GM13977 (cell line): ENCODE data around the gene MPPED1.

Experiments used
- DNase-seq: peaks from one replicate; pipeline ENCODE4 v3.0.0; 2012; ENCODE audit warnings: low spot score
- in situ Hi-C: fragments of 300-500 bp; cut with MboI; formaldehyde crosslinking; loops from one replicate; pipeline ENCODE4 v1.12.0; 2022; ENCODE audit warnings: low sequenced_read_pairs, low pct_unique_long_range_greater_than_20kb, mixed read lengths, inconsistent platforms; ENCODE audit not compliant: unreplicated experiment
- TF ChIP-seq, protein P1 (sequence below): IDR thresholded peaks from 2 replicates; pipeline ENCODE4 v1.5.1; 2012; ENCODE audit warnings: mild to moderate bottlenecking, control low read depth; ENCODE audit not compliant: insufficient read depth; ENCODE audit errors: extremely low read depth, missing control alignments

Gene MPPED1

DNA sequence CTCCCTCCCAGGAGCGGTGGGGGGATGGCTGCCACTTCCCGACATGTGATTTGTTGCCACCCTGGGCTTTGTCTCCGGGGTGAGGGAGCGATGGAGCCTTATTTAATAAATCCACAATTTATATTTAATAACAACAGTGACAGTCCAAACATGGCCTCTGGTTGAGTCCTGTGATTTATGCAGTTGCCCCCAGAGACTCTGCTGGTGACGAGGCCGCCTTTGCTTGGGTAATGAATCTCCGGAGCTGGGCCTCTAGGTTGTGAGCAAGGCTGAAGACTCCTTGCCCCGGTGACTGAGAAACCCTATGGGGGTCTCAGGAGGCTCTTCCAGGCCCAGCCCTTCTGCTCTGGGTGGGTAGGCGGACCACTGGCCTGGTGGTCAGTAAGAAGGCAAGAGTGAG, 16.7 kb downstream of the MPPED1 start:
- TF ChIP-seq, protein P1, sequence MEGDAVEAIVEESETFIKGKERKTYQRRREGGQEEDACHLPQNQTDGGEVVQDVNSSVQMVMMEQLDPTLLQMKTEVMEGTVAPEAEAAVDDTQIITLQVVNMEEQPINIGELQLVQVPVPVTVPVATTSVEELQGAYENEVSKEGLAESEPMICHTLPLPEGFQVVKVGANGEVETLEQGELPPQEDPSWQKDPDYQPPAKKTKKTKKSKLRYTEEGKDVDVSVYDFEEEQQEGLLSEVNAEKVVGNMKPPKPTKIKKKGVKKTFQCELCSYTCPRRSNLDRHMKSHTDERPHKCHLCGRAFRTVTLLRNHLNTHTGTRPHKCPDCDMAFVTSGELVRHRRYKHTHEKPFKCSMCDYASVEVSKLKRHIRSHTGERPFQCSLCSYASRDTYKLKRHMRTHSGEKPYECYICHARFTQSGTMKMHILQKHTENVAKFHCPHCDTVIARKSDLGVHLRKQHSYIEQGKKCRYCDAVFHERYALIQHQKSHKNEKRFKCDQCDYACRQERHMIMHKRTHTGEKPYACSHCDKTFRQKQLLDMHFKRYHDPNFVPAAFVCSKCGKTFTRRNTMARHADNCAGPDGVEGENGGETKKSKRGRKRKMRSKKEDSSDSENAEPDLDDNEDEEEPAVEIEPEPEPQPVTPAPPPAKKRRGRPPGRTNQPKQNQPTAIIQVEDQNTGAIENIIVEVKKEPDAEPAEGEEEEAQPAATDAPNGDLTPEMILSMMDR = no peak
- in situ Hi-C loops = no loop called here
- no peak for DNase-seq

DNA sequence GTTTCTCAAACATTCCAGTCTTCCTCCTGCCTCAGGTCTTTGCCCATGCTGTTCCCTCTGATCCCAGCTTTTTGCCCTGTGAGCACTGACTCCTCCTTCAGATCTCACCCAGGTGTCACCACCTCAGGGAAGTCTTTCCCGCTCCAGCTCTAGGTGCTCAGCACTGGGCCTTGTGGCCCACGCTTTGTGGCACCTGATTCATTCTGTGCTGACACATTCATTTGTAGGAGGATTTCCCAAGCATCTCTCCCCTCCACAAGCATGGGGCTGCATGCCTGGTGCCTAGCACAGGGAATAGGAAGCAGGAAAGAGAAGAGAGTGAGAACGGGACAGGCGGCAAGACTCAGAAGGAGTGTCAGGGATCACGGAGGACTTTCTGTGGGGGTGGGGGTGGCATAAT, 17.6 kb downstream of the MPPED1 start:
- DNase-seq = no peak
- TF ChIP-seq, protein P1 = no peak
- in situ Hi-C loops = no loop called here

DNA sequence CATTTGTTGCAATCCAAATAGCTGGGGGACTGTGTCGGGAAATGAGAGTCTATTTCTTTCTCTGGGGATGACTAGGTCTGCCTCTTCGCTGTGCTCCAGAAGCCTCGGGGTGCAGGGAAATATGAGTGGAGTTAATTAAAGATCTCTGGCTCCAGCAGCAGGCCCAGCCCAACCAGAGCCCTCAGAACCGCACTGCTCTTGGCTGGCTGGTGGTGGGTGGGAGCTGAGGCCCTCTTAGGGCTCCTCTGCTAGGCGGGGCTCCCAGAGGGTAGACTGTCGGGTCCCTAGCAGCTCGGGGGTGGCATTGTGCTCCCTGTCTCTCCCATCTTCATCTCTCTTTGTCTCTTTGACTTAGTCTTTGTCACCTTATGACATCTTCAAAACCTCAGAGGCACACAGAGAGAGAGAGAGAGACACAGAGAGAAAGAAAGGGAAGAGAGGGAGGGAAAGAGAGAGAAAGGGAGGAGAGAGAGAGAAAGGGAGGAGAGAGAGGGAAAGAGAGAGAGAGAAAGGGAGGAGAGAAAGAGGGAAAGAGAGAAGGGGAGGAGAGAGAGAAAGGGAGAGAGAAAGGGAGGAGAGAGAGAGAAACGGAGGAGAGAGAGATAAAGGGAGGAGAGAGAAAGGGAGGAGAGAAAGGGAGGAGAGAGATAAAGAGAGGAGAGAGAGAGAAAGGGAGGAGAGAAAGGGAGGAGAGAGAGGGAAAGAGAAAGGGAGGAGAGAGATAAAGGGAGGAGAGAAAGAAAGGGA, 20.2 kb downstream of the MPPED1 start:
- no peak for DNase-seq
- in situ Hi-C loops = no loop called here
- TF ChIP-seq, protein P1 = no peak

DNA sequence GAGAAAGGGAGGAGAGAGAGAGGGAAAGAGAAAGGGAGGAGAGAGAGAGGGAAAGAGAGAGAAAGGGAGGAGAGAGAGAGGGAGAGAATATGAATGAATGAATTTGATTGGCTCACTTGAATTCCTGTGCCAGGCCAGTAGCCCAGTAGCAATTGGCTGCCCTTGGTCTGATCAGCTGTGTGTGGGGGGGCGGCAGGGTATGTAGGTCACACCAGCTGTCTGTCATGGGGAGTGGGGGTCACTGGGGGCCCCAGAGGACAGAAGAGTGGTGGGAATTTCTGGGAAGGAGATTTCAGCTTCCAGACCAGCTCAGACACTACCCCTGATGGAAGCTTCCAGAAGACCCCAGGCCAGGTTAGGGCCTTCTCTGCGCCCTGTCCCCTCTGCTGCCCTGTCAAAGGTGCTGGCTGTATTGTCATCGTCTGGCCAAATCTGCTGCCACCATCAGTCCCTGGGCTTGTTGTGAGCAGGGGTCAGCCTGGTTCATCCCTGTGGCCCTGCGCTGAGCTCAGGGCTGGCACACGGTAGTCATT, 21.1 kb downstream of the MPPED1 start:
- TF ChIP-seq, protein P1 = no peak
- in situ Hi-C loops = no loop called here
- no peak for DNase-seq

DNA sequence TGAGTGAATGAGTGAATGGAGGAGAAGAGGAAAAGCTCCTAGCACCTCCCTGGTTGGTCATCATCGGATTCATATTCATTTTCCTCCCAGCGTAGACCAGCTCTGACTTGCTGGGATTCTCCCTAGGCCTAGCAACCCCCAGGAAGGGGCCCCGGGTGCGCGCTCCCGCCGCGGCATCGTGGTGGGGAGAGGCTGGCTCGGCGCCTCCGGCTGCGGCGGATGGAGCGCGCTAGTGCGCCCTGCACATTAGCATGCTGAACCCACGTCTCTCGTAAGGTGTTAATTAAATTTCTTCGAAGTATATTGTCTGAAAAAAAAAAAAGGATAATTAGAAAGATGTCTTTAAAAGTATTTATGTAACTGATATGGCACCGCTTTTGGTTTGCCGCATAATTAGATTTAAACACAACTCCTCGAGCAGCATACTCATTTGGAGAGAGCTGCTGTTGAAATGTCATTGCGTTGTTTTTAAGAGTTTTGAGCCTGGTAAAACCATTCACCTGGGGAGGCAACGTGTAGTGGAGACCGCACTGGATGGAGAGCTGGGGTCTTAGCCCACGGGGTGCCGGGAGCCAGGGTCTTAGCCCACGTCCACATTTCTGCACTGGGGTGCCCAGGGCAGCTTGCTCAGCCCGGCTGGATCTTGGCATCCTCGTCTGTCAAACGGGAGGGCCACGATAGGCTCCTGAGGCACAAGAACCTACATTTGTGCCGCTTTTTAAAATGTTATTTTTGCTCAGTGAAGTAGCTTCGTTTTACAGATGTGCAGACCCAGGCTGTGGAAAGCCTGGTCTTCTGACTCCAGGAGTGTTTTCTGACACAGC, 21.8 kb downstream of the MPPED1 start:
- DNase-seq = no peak
- in situ Hi-C loops = no loop called here
- TF ChIP-seq, protein P1 = no peak

DNA sequence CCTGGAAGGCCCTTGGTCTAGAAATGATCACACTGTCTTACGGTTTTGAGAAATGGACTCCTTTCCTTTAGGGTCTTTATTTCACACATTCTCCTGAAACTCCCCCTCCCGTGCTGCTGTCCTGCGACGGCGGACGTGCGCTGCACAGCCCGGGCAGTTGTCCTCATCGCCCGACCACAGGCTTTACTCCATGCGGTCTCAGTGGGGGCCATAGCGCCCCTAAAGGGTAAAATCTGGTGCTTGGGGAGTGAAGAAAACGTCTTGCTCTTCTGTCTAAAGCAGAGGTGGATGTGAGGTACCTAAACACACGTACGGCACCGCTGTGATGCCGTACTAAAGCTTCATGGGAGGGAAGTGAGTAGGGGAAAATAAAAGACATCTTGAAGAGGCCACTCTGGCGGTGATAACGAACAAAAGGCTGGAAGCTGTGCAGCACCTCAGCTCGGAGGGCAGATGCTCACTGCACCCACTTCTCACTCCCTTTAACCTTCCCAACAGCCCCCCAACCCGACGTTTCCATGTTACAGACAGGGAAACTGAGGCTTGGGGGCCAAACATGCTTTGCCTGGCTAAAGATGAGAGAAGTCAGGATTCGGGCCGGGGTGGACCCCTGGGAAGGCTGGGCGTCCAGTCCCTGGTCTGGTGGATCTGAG, 22.6 kb downstream of the MPPED1 start:
- DNase-seq = no peak
- in situ Hi-C loops = no loop called here
- TF ChIP-seq, protein P1 = no peak
